Measurements from ENCODE around the gene RERE. TPM values are rescaled to one million over a fixed set of nuclear protein-coding genes. Genes with fewer than 3 reads are reported as not detected.

RERE gene
- total RNA-seq, 1 experiment from 2014 or later = 217 TPM

- H3K4me1 ChIP-seq (ENCODE audit: control insufficient read depth, insufficient read depth, low read length) = no peaks in the 10 kb centered on the region
- no peaks in the 10 kb centered on the region for H3K9me3 ChIP-seq (ENCODE audit: control insufficient read depth, insufficient read depth, low read depth, low read length)
- H3K36me3 ChIP-seq (ENCODE audit: control insufficient read depth, insufficient read depth, low read length) = no peaks in the 10 kb centered on the region
- in situ Hi-C loops (cut with HindIII; ENCODE audit: low pct_unique_long_range_greater_than_20kb, low sequenced_read_pairs) (no loop called here), intact Hi-C loops (cut with micrococcal nuclease; ENCODE audit: unreplicated experiment) (no loop called here)
- TF ChIP-seq SIN3A (IDR thresholded peaks at IDR 0.05; ENCODE audit: borderline replicate concordance, insufficient read depth, low read depth, low read length) = no peak
- TF ChIP-seq TCF7L2 (IDR thresholded peaks at IDR 0.05; ENCODE audit: low read depth, low read length) = no peak
- TF ChIP-seq, protein P1, sequence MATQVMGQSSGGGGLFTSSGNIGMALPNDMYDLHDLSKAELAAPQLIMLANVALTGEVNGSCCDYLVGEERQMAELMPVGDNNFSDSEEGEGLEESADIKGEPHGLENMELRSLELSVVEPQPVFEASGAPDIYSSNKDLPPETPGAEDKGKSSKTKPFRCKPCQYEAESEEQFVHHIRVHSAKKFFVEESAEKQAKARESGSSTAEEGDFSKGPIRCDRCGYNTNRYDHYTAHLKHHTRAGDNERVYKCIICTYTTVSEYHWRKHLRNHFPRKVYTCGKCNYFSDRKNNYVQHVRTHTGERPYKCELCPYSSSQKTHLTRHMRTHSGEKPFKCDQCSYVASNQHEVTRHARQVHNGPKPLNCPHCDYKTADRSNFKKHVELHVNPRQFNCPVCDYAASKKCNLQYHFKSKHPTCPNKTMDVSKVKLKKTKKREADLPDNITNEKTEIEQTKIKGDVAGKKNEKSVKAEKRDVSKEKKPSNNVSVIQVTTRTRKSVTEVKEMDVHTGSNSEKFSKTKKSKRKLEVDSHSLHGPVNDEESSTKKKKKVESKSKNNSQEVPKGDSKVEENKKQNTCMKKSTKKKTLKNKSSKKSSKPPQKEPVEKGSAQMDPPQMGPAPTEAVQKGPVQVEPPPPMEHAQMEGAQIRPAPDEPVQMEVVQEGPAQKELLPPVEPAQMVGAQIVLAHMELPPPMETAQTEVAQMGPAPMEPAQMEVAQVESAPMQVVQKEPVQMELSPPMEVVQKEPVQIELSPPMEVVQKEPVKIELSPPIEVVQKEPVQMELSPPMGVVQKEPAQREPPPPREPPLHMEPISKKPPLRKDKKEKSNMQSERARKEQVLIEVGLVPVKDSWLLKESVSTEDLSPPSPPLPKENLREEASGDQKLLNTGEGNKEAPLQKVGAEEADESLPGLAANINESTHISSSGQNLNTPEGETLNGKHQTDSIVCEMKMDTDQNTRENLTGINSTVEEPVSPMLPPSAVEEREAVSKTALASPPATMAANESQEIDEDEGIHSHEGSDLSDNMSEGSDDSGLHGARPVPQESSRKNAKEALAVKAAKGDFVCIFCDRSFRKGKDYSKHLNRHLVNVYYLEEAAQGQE (IDR thresholded peaks at IDR 0.05; ENCODE audit: insufficient read depth in 1 of 2, low read depth in 2 of 2, low read length in 1 of 2) = no peak
- TF ChIP-seq POLR2AphosphoS5 (IDR thresholded peaks at IDR 0.05; ENCODE audit: low read depth, low read length) = no peak
- TF ChIP-seq, protein P2, sequence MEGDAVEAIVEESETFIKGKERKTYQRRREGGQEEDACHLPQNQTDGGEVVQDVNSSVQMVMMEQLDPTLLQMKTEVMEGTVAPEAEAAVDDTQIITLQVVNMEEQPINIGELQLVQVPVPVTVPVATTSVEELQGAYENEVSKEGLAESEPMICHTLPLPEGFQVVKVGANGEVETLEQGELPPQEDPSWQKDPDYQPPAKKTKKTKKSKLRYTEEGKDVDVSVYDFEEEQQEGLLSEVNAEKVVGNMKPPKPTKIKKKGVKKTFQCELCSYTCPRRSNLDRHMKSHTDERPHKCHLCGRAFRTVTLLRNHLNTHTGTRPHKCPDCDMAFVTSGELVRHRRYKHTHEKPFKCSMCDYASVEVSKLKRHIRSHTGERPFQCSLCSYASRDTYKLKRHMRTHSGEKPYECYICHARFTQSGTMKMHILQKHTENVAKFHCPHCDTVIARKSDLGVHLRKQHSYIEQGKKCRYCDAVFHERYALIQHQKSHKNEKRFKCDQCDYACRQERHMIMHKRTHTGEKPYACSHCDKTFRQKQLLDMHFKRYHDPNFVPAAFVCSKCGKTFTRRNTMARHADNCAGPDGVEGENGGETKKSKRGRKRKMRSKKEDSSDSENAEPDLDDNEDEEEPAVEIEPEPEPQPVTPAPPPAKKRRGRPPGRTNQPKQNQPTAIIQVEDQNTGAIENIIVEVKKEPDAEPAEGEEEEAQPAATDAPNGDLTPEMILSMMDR (IDR thresholded peaks at IDR 0.05) = no peak
- ChIA-PET POLR2A (no interaction called here), CTCF (no interaction called here)
- no peak overlapping the region for H3K4me3 ChIP-seq (ENCODE audit: low read depth in 2 of 2, low read length in 2 of 2)
- no TSS peak for BruUV-seq (replicated peaks)
- DNase-seq (ENCODE audit: low read depth, low spot score) = no peak
- no peak overlapping the region for H3K27ac ChIP-seq (ENCODE audit: low read length)
- ATAC-seq = no peak
- no peaks in the 10 kb centered on the region for H3K27me3 ChIP-seq (ENCODE audit: control insufficient read depth, insufficient read depth, low read length)
Measured at GRCh38 chr1:8512504-8512903, 304.9 kb downstream of the RERE start.

DNA sequence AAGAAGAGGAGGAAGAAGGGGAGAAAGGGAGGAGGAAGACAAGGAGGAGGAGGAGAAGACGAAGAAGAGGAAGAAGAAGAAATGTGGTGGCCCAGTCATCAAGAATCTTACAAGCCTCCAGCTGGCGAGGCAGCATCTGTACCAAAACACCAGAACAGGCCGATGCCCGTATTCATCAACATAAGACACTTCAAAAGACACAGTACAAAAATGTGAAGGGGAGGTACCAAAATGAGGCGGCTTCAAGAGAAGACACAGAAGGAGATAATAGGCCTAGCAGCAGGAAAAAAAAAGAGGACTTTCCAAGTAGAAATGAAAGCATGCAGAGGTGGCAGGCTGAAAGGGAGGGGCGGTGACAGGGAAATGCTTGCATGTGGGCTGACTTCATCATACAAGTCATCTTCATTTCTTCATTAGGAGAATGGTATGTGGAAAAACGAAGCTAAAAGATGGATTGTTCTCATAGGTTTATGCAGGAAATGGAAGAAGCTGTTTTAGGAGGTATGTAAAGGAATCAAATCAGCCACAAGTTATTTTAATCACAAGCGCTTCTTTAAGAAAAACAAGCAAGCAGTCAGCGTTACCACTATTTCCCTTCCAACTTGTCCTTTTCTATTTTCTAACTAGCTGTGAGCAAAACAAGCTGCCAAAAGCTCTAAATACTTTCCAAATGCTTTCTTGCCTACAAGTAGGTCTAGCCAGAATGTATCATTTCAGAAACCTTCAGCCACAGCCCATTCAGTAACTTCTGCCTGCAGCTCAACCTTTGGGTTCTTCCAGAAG is 307.2 kb downstream of the RERE start:
- H3K27ac ChIP-seq (ENCODE audit: low read length) = no peak overlapping the region

More for the DNA sequence above, 307.2 kb downstream of the RERE start:
- Histone ChIP-seq H3K27me3 (ENCODE audit: control insufficient read depth, insufficient read depth, low read length) (no peaks in the 10 kb centered on the region), H3K9me3 (ENCODE audit: control insufficient read depth, insufficient read depth, low read depth, low read length) (no peaks in the 10 kb centered on the region), H3K4me3 (ENCODE audit: low read depth in 2 of 2, low read length in 2 of 2) (no peak overlapping the region), H3K36me3 (ENCODE audit: control insufficient read depth, insufficient read depth, low read length) (no peaks in the 10 kb centered on the region), H3K4me1 (ENCODE audit: control insufficient read depth, insufficient read depth, low read length) (no peaks in the 10 kb centered on the region)
- DNase-seq (ENCODE audit: low read depth, low spot score) = no peak
- BruUV-seq (replicated peaks) = no TSS peak
- in situ Hi-C loops (cut with HindIII; ENCODE audit: low pct_unique_long_range_greater_than_20kb, low sequenced_read_pairs) = no loop called here
- no peak for ATAC-seq
- ChIA-PET CTCF (no interaction called here), POLR2A (no interaction called here)
- intact Hi-C loops (cut with micrococcal nuclease; ENCODE audit: unreplicated experiment) = no loop called here
- TF ChIP-seq TCF7L2 (IDR thresholded peaks at IDR 0.05; ENCODE audit: low read depth, low read length) = no peak
- TF ChIP-seq, protein P1 (IDR thresholded peaks at IDR 0.05; ENCODE audit: insufficient read depth in 1 of 2, low read depth in 2 of 2, low read length in 1 of 2) = no peak
- TF ChIP-seq SIN3A (IDR thresholded peaks at IDR 0.05; ENCODE audit: borderline replicate concordance, insufficient read depth, low read depth, low read length) = no peak
- no peak for TF ChIP-seq POLR2AphosphoS5 (IDR thresholded peaks at IDR 0.05; ENCODE audit: low read depth, low read length)
- TF ChIP-seq, protein P2 (IDR thresholded peaks at IDR 0.05) = no peak

All from Panc1 (cell line).